SK-N-SH treated with all-trans-retinoic acid at 6 μM for 48 hours (cell line): Measurements from ENCODE around the gene AGPAT3.

ENCODE experiments used
- OSR1 ChIP-seq: fragments of 250-450 bp; sonication (Bioruptor Pico); IDR thresholded peaks from 2 replicates; pipeline ENCODE4 v1.8.0; 2022; ENCODE audit warnings: moderate library complexity, mild to moderate bottlenecking, inconsistent platforms
- RARB ChIP-seq: fragments of 250-450 bp; sonication (Bioruptor Pico); IDR thresholded peaks from 2 replicates; pipeline ENCODE4 v1.8.0; 2021; ENCODE audit warnings: mild to moderate bottlenecking, moderate library complexity
- SNAI2 ChIP-seq: fragments of 250-450 bp; sonication (Bioruptor Pico); IDR thresholded peaks from 2 replicates; pipeline ENCODE4 v1.5.0; 2020; ENCODE audit warnings: mild to moderate bottlenecking, moderate library complexity
- TSHZ2 ChIP-seq: fragments of 250-450 bp; sonication (Bioruptor Pico); IDR thresholded peaks from 2 replicates; pipeline ENCODE4 v1.5.0; 2020; ENCODE audit warnings: mild to moderate bottlenecking, moderate library complexity
- ZC3H10 ChIP-seq: fragments of 250-450 bp; sonication (Bioruptor Pico); IDR thresholded peaks from 2 replicates; pipeline ENCODE4 v1.5.1; 2021; ENCODE audit warnings: mild to moderate bottlenecking, moderate library complexity
- ZFP30 ChIP-seq: fragments of 450-650 bp; formaldehyde crosslinking; IDR thresholded peaks from 2 replicates; pipeline ENCODE4 v1.5.0; 2022; ENCODE audit warnings: mild to moderate bottlenecking, moderate library complexity
- ZNF70 ChIP-seq: fragments of 450-650 bp; formaldehyde crosslinking; IDR thresholded peaks from 2 replicates; pipeline ENCODE4 v1.5.0; 2020; ENCODE audit warnings: mild to moderate bottlenecking, moderate library complexity

GRCh38 chr21:43919283-43919682 is 54.3 kb downstream of the AGPAT3 start:
- TF ChIP-seq ZFP30 = no peak
- TF ChIP-seq SNAI2 = no peak
- no peak for TF ChIP-seq ZNF70 (CRISPR knock-in tag)
- no peak for TF ChIP-seq ZC3H10
- TF ChIP-seq OSR1 = no peak
- TF ChIP-seq TSHZ2 (CRISPR knock-in tag) = no peak
- TF ChIP-seq RARB (CRISPR knock-in tag) = no peak
